Suprapubic skin (tissue), 3 donors: ENCODE data around the gene CHN2.

Source experiments
- CTCF ChIP-seq, 2 donors: fragments of 200-600 bp in 1 of 2; fragments of 450-650 bp in 1 of 2; sonication (generic) in 1 of 2; IDR thresholded peaks; one replicate each; pipeline ENCODE4 v1.5.1; 2016 to 2019; ENCODE audit warnings: antibody characterized with exemption in 2 of 2, mild to moderate bottlenecking in 1 of 2, moderate library complexity in 1 of 2
- POLR2AphosphoS5 ChIP-seq, 3 donors: sonication (generic); formaldehyde crosslinking; IDR thresholded peaks; one replicate each; pipeline ENCODE4 v1.6.1; 2017; ENCODE audit warnings: antibody characterized with exemption in 3 of 3

DNA sequence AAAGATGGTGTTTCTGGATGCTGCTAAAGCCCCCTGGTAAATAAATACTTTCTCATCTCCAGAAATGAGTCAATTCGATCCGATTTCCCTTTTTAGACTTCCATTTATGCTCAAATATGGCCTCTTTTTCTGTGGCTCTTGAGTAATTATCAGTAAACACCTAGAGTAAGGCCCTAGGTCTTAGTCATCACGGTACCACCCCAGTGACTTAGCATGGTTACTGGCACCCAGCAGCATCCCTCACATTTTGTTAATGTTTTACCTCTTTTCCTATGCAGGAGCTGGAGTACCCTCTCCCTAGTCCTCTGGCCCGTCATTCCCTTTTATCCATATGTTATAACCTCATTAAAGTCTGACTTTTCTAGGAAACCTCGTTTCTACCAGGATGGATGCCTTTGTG, 19.5 kb downstream of the CHN2 start:
- TF ChIP-seq POLR2AphosphoS5 (IDR thresholded peaks at IDR 0.05) (no peak), CTCF (IDR thresholded peaks at IDR 0.05) (no peak)
